GM19324 (cell line): Measurements from ENCODE around the gene ABCA3.

Experiments used
- ATAC-seq: cut with Tn5 transposase; IDR thresholded peaks from one replicate; pipeline ENCODE4 v1.9.1; 2021; ENCODE audit warnings: mild to moderate bottlenecking, moderate library complexity; ENCODE audit not compliant: unreplicated experiment, low FRiP score

ABCA3 gene

GRCh38 chr16:2358811-2359210 is 18.3 kb upstream of the ABCA3 start:
- ATAC-seq: no peak

- no peak for ATAC-seq
Observed at GRCh38 chr16:2357331-2357730, 16.8 kb upstream of the ABCA3 start.

- no peak for ATAC-seq
Observed at GRCh38 chr16:2350500-2350899, 10.0 kb upstream of the ABCA3 start.

- ATAC-seq: no peak
Observed at GRCh38 chr16:2343211-2343610, 2.7 kb upstream of the ABCA3 start.

- ATAC-seq: no peak
Observed at GRCh38 chr16:2341456-2342447, 1.2 kb upstream of the ABCA3 start.

GRCh38 chr16:2339521-2340484 is 725 bp downstream of the ABCA3 start:
- ATAC-seq: no peak

GRCh38 chr16:2337431-2338296 is 2.9 kb downstream of the ABCA3 start:
- ATAC-seq: no peak

GRCh38 chr16:2335286-2335895 is 5.1 kb downstream of the ABCA3 start:
- no peak for ATAC-seq

GRCh38 chr16:2333772-2334379 is 6.7 kb downstream of the ABCA3 start:
- ATAC-seq: no peak

GRCh38 chr16:2333231-2333630 is 7.3 kb downstream of the ABCA3 start:
- no peak for ATAC-seq

GRCh38 chr16:2331931-2332267 is 8.6 kb downstream of the ABCA3 start:
- ATAC-seq: no peak

- ATAC-seq: no peak
Observed at GRCh38 chr16:2331199-2331930, 9.2 kb downstream of the ABCA3 start.

GRCh38 chr16:2329532-2329931 is 11.0 kb downstream of the ABCA3 start:
- no peak for ATAC-seq

- ATAC-seq: no peak
Observed at GRCh38 chr16:2328428-2328827, 12.1 kb downstream of the ABCA3 start.

- ATAC-seq: no peak
Observed at GRCh38 chr16:2326191-2326590, 14.3 kb downstream of the ABCA3 start.

GRCh38 chr16:2325791-2326190 is 14.7 kb downstream of the ABCA3 start:
- ATAC-seq: no peak

GRCh38 chr16:2325181-2325580 is 15.3 kb downstream of the ABCA3 start:
- no peak for ATAC-seq

- no peak for ATAC-seq
Observed at GRCh38 chr16:2324296-2324859, 16.1 kb downstream of the ABCA3 start.
